Sigmoid colon (tissue), 7 donors: Measurements from ENCODE around the gene ATAT1. TPM values are rescaled to one million over a fixed set of nuclear protein-coding genes. Genes with fewer than 3 reads are reported as not detected.

ENCODE experiments used
- DNase-seq: peaks from one replicate; pipeline ENCODE4 v3.0.0-alpha.2; 2019
- H3K27ac ChIP-seq, 4 donors: fragments of 200-600 bp; sonication (generic); one replicate each; pipeline ENCODE4 v1.5.1; 2016 to 2019; ENCODE audit warnings: mild to moderate bottlenecking in 1 of 4
- H3K27me3 ChIP-seq, 3 donors: fragments of 200-600 bp; sonication (generic); one replicate each; pipeline ENCODE4 v1.5.1; 2019; ENCODE audit warnings: mild to moderate bottlenecking in 1 of 3
- H3K36me3 ChIP-seq, 4 donors: fragments of 200-600 bp; sonication (generic); one replicate each; pipeline ENCODE4 v1.5.1; 2016 to 2019
- H3K4me1 ChIP-seq, 4 donors: fragments of 200-600 bp; sonication (generic); one replicate each; pipeline ENCODE4 v1.5.1; 2017 to 2019
- H3K4me3 ChIP-seq, 4 donors: fragments of 200-600 bp; sonication (generic); one replicate each; pipeline ENCODE4 v1.5.1; 2017 to 2019; ENCODE audit warnings: mild to moderate bottlenecking in 2 of 4, moderate library complexity in 1 of 4
- H3K9me3 ChIP-seq, 4 donors: fragments of 200-600 bp in 3 of 4; sonication (generic) in 3 of 4; one replicate each; pipeline versions ENCODE4 v1.5.1 to v1.6.1; 2013 to 2019
- CTCF ChIP-seq, 4 experiments: fragments of 450-650 bp in 3 of 4; fragments of 200-600 bp in 1 of 4; IDR thresholded peaks; one replicate each; pipeline ENCODE4 v1.5.1; 2016 to 2019; ENCODE audit warnings: antibody characterized with exemption in 4 of 4, mild to moderate bottlenecking in 3 of 4, moderate library complexity in 2 of 4
- EP300 ChIP-seq, 4 donors: sonication (generic); formaldehyde crosslinking; IDR thresholded peaks; one replicate each; pipeline ENCODE4 v1.6.1; 2017; ENCODE audit warnings: antibody characterized with exemption in 4 of 4
- POLR2A ChIP-seq, 2 donors: fragments of 450-650 bp; IDR thresholded peaks; one replicate each; pipeline ENCODE4 v1.6.1; 2016; ENCODE audit warnings: antibody characterized with exemption in 2 of 2, mild to moderate bottlenecking in 2 of 2, moderate library complexity in 2 of 2
- POLR2AphosphoS5 ChIP-seq, 4 donors: sonication (generic); formaldehyde crosslinking; IDR thresholded peaks; one replicate each; pipeline ENCODE4 v1.6.1; 2017; ENCODE audit warnings: antibody characterized with exemption in 4 of 4
- whole genome bisulfite sequencing, 2 donors: extraction: QIAGEN DNeasy Blood & Tissue Kit; methylation state at CpG; one replicate each; pipeline ENCODE4 v1.1.7; 2013; 5-methylcytosine and 5-hydroxymethylcytosine counted together
- intact Hi-C: fragments of 100-400 bp; cut with DNase I; formaldehyde crosslinking; loops from one replicate; pipeline ENCODE4 v1.15.1; 2023
- polyA plus RNA-seq, 3 donors: library from polyadenylated mRNA; stranded (reverse); fragments of 200-250 nt; gene quantifications; one replicate each; pipeline ENCODE4 v1.2.3, GENCODE V29; 2013
- total RNA-seq, 4 donors: library from RNA; depleted of rRNA; stranded (reverse); fragments of >200 nt; gene quantifications; one replicate each; pipeline ENCODE4 v1.1.0, GENCODE V29; 2016
- donor health status: healthy with polysubstance abuse.
- donor health status: Bipolar disorder and iron deficiency.
- donor health status: healthy.

The ATAT1 gene
- total RNA-seq (1 to 10 TPM; 2.6 to 7.2 (median 4.8) TPM), polyA plus RNA-seq (1 to 10 TPM; 3.0 to 8.5 (median 4.2) TPM)

GRCh38 chr6:30626484-30627366, at the start of gene ATAT1:
ATAT1 (plus strand) TSS chr6:30626874.
- intact Hi-C loops: no loop called here

GRCh38 chr6:30578051-30578450, 48.6 kb upstream of the ATAT1 start:
- no peak overlapping the region for H3K4me3 ChIP-seq
- 96 to 98% methylated on average over 8 of the region's 8 CpGs for WGBS, 2 donors

More at GRCh38 chr6:30626484-30627366, at the start of gene ATAT1:
- H3K27ac ChIP-seq: peak within 1 kb of the TSS; percentile 89 to 90 (median 90)
- peaks cover 4 to 69% (median 31%) of the 10 kb centered on the region in 4 donors for H3K36me3 ChIP-seq
- peak within 1 kb of the TSS; percentile 18 to 64 (median 55) for H3K4me3 ChIP-seq
- peaks cover 0 to 16% (median 15%) of the 10 kb centered on the region in 4 donors for H3K4me1 ChIP-seq
- 1 to 3% methylated on average over 36 of the region's 36 CpGs for WGBS, 2 donors
- DNase-seq: peak; percentile 96
- peak; percentile 33 to 79 (median 72) for TF ChIP-seq POLR2AphosphoS5 (IDR thresholded peaks at IDR 0.05)
- TF ChIP-seq CTCF (IDR thresholded peaks at IDR 0.05): peak in 2 of 4 experiments; percentile 15 to 41
- TF ChIP-seq EP300 (IDR thresholded peaks at IDR 0.05): peak in 1 of 4 donors; percentile 48
- TF ChIP-seq POLR2A (IDR thresholded peaks at IDR 0.05): peak; percentile 23 to 40
- no peaks in the 10 kb centered on the region for H3K9me3 ChIP-seq
- no peaks in the 10 kb centered on the region for H3K27me3 ChIP-seq

GRCh38 chr6:30583921-30584320, 42.8 kb upstream of the ATAT1 start:
- Histone ChIP-seq H3K27me3 (no peaks in the 10 kb centered on the region), H3K4me3 (no peak overlapping the region), H3K36me3 (peaks cover 60 to 100% (median 91%) of the 10 kb centered on the region in 4 donors), H3K4me1 (no peaks in the 10 kb centered on the region), H3K9me3 (no peaks in the 10 kb centered on the region), H3K27ac (no peak overlapping the region)
- WGBS, 2 donors: 83 to 93% methylated on average over 5 of the region's 5 CpGs
- TF ChIP-seq POLR2AphosphoS5 (IDR thresholded peaks at IDR 0.05): no peak
- TF ChIP-seq EP300 (IDR thresholded peaks at IDR 0.05): no peak
- no peak for TF ChIP-seq CTCF (IDR thresholded peaks at IDR 0.05)
- no peak for TF ChIP-seq POLR2A (IDR thresholded peaks at IDR 0.05)
- intact Hi-C loops: no loop called here
- DNase-seq: no peak

More at GRCh38 chr6:30578051-30578450, 48.6 kb upstream of the ATAT1 start:
- Histone ChIP-seq H3K27ac (no peak overlapping the region), H3K9me3 (no peaks in the 10 kb centered on the region), H3K36me3 (peaks cover 33 to 70% (median 54%) of the 10 kb centered on the region in 4 donors), H3K27me3 (no peaks in the 10 kb centered on the region), H3K4me1 (peaks cover 0 to 13% (median 8%) of the 10 kb centered on the region in 4 donors)
- no peak for DNase-seq
- TF ChIP-seq EP300 (IDR thresholded peaks at IDR 0.05) (no peak), CTCF (IDR thresholded peaks at IDR 0.05) (no peak), POLR2AphosphoS5 (IDR thresholded peaks at IDR 0.05) (no peak), POLR2A (IDR thresholded peaks at IDR 0.05) (no peak)
- intact Hi-C loops: no loop called here

GRCh38 chr6:30589754-30590358, 36.8 kb upstream of the ATAT1 start:
- Histone ChIP-seq H3K4me1 (no peaks in the 10 kb centered on the region), H3K36me3 (peaks cover 39 to 91% (median 64%) of the 10 kb centered on the region in 4 donors), H3K27ac (no peak overlapping the region), H3K9me3 (no peaks in the 10 kb centered on the region), H3K27me3 (no peaks in the 10 kb centered on the region), H3K4me3 (no peak overlapping the region)
- no peak for DNase-seq
- WGBS, 2 donors: 93 to 95% methylated on average over 15 of the region's 15 CpGs
- intact Hi-C loops: no loop called here
- TF ChIP-seq POLR2A (IDR thresholded peaks at IDR 0.05): no peak
- TF ChIP-seq CTCF (IDR thresholded peaks at IDR 0.05): no peak
- no peak for TF ChIP-seq POLR2AphosphoS5 (IDR thresholded peaks at IDR 0.05)
- TF ChIP-seq EP300 (IDR thresholded peaks at IDR 0.05): no peak
